Colonic mucosa (tissue), 4 donors: ENCODE measurements around the gene HRG. TPM values are rescaled to one million over a fixed set of nuclear protein-coding genes. Genes with fewer than 3 reads are reported as not detected.
A peak's percentile ranks its signal among the peaks of the same experiment; 100 is the strongest.

Experiments used
- DNase-seq: peaks from one replicate; pipeline ENCODE4 v3.0.0-alpha.2; 2020
- H3K27ac ChIP-seq: fragments of 200-600 bp; one replicate; pipeline ENCODE4 v1.8.0; 2021
- H3K27me3 ChIP-seq: fragments of 200-600 bp; one replicate; pipeline ENCODE4 v1.8.0; 2021
- H3K36me3 ChIP-seq: fragments of 200-600 bp; one replicate; pipeline ENCODE4 v1.8.0; 2021
- H3K4me1 ChIP-seq: fragments of 200-600 bp; one replicate; pipeline ENCODE4 v1.8.0; 2021; ENCODE audit warnings: mild to moderate bottlenecking
- H3K4me3 ChIP-seq: fragments of 200-600 bp; one replicate; pipeline ENCODE4 v1.8.0; 2021
- H3K9ac ChIP-seq, 2 donors: one replicate each; pipeline ENCODE4 v1.7.0; 2013; ENCODE audit warnings: control low read depth in 2 of 2, low read depth in 2 of 2, low read length in 2 of 2
- H3K9me3 ChIP-seq: fragments of 200-600 bp; one replicate; pipeline ENCODE4 v1.8.0; 2021
- CTCF ChIP-seq: fragments of 200-600 bp; IDR thresholded peaks from one replicate; pipeline ENCODE4 v1.8.0; 2022; ENCODE audit warnings: antibody characterized with exemption, mild to moderate bottlenecking
- intact Hi-C: fragments of 100-400 bp; cut with DNase I; formaldehyde crosslinking; loops from one replicate; pipeline ENCODE4 v1.14.1; 2022
- total RNA-seq, 2 donors: library from RNA; stranded (reverse); fragmentation: NEBNext Ultra II Directional in 1 of 2; extraction: Animal tissue kit (Norgen Biotek cat#: 25700) in 1 of 2; gene quantifications; one replicate each; pipeline ENCODE4 v1.2.1, GENCODE V29; 2021
- donor health status: healthy.
- donor health status: DM: no; HTN: no; CAD: no.
- donor health status: DM: no; HTN: no; CAD: no.

Gene HRG
- under 1 TPM in 1 of 2 donors, not detected in 1; 0.25 TPM for total RNA-seq

- no peak for DNase-seq
- Histone ChIP-seq H3K9me3 (no peaks in the 10 kb centered on the region), H3K4me3 (no peak within 1 kb of the TSS), H3K36me3 (no peaks in the 10 kb centered on the region), H3K27ac (no peak within 1 kb of the TSS), H3K9ac (no peak within 1 kb of the TSS), H3K4me1 (no peaks in the 10 kb centered on the region), H3K27me3 (no peaks in the 10 kb centered on the region)
- no peak for TF ChIP-seq CTCF
- intact Hi-C loops = no loop called here
Measured at GRCh38 chr3:186665625-186666188, at the start of gene HRG. TSS of gene HRG (plus strand) at chr3:186666014. CDS start at chr3:186666032, 18 bp downstream.

DNA sequence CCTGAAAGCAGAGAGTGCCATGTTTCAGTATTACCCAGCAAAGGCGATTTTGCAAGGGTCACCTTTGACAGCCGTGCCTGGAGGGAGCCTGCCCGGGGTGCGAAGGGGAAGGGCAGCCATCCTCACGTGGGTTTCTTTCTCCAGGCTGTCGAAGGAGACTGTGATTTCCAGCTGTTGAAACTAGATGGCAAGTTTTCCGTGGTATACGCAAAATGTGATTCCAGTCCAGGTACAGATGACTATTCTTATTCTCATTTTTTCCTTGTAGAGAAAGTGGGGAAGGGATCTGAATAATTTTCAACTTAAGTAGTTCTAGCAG is 49.6 kb upstream of the HRG start:
- intact Hi-C loops = loop anchor here (5.0 kb wide), 1 partner anchor 206 kb away; no protein-coding TSS in a partner anchor

GRCh38 chr3:186617036-186617946 is 48.5 kb upstream of the HRG start:
- intact Hi-C loops = loop anchor here (5.0 kb wide), 1 partner anchor 205 kb away; no protein-coding TSS in a partner anchor
- Histone ChIP-seq H3K27me3 (peaks cover 9% of the 10 kb centered on the region), H3K9me3 (no peaks in the 10 kb centered on the region), H3K27ac (no peak overlapping the region), H3K4me3 (no peak overlapping the region), H3K9ac (peak overlapping the region in 1 of 2 donors; percentile 38), H3K4me1 (no peaks in the 10 kb centered on the region), H3K36me3 (no peaks in the 10 kb centered on the region)
- TF ChIP-seq CTCF = peak; percentile 87
- peak; percentile 78 for DNase-seq

More for the DNA sequence above, 49.6 kb upstream of the HRG start:
- peaks cover 9% of the 10 kb centered on the region for H3K27me3 ChIP-seq
- H3K36me3 ChIP-seq = no peaks in the 10 kb centered on the region
- no peak overlapping the region for H3K27ac ChIP-seq
- DNase-seq = no peak
- H3K4me1 ChIP-seq = no peaks in the 10 kb centered on the region
- no peak overlapping the region for H3K4me3 ChIP-seq
- H3K9me3 ChIP-seq = no peaks in the 10 kb centered on the region
- no peak overlapping the region for H3K9ac ChIP-seq
- TF ChIP-seq CTCF = no peak

DNA sequence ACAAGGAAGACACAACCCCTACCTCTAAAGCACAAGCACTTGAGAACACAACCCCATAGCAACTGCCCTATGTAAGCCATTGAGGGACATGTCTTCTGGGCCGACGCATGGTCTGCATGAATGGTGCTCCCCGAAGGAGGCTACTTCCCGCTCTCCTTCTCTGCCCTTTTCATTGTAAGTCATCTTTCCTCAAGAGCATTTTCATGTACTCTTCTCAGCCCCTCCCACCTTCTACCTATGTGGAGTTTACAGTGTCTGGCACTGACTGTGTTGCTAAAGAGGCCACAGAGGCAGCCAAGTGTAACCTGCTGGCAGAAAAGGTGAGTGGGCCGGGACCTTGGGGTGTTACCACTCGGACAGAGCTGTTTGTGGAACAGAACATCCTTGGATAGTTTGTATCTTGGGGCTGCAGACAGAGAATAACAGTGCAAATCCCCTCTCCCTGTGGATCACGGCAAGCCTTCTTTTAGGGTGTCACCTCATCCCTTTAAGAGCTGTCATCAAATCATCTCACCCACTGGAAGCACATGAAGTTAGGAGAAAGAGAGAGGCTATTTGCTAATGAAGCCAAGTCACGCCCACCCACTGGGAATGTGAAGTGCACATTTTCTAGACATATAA is 47.4 kb upstream of the HRG start:
- H3K9ac ChIP-seq = no peak overlapping the region

More for the DNA sequence above, 47.4 kb upstream of the HRG start:
- intact Hi-C loops = loop anchor here (5.0 kb wide), 1 partner anchor 204 kb away; no protein-coding TSS in a partner anchor
- Histone ChIP-seq H3K4me1 (no peaks in the 10 kb centered on the region), H3K36me3 (no peaks in the 10 kb centered on the region), H3K4me3 (no peak overlapping the region), H3K27me3 (peaks cover 9% of the 10 kb centered on the region), H3K27ac (no peak overlapping the region), H3K9me3 (no peaks in the 10 kb centered on the region)
- TF ChIP-seq CTCF = no peak
- no peak for DNase-seq
